Measurements from ENCODE around the gene TCP11. TPM values are rescaled to one million over a fixed set of nuclear protein-coding genes. Genes with fewer than 3 reads are reported as not detected.

TCP11 gene
- total RNA-seq, 1 experiment from 2014 or later: not detected

DNA sequence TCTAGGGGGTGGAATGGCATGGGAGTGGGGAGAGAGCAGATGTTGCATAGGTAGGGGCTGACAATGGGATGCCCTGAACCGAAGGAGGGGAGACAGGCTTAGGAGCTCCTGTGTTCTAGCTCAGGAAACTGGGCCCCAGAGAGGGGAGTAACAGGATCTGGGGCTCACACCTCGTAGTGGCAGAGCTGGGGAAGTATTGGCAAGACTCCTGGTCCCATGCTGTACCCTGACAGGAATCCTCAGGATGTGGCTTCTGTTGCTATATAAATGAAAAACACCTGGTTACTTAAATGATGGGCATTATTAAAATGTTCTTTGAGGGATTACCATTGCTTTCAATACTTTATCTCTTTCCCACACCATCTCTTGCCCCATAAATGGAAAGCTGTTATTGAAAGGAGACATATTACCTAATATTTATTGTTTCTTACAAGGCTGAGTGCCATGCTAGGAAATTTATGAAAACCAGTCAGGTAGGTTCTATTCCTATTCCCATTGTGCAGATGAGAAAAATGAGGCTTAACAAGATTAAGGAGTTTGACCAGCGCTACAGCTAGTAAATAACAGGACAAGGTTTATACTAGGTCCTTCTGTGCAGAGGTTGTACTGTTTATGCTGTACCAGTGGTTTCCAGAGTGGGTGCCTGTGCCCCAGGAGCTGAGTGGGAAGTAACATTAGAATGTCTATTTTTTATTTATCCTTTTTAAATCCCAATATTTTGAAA is 35.3 kb upstream of the TCP11 start:
- H3K27me3 Mint-ChIP-seq (ENCODE audit: unreplicated experiment): no peaks in the 10 kb centered on the region
- DNase-seq: no peak
- H3K4me3 Mint-ChIP-seq (ENCODE audit: low read depth, unreplicated experiment): no peak overlapping the region
- CTCF ChIA-PET: interaction anchor here (0.6 to 0.8 kb wide), 2 partner anchors 9 to 166 kb away, joined by 4 to 5 read pairs; no protein-coding TSS in a partner anchor
- H3K27ac Mint-ChIP-seq (ENCODE audit: unreplicated experiment): no peak overlapping the region
- BruUV-seq (replicated peaks): no TSS peak
- TF ChIP-seq, protein P1, sequence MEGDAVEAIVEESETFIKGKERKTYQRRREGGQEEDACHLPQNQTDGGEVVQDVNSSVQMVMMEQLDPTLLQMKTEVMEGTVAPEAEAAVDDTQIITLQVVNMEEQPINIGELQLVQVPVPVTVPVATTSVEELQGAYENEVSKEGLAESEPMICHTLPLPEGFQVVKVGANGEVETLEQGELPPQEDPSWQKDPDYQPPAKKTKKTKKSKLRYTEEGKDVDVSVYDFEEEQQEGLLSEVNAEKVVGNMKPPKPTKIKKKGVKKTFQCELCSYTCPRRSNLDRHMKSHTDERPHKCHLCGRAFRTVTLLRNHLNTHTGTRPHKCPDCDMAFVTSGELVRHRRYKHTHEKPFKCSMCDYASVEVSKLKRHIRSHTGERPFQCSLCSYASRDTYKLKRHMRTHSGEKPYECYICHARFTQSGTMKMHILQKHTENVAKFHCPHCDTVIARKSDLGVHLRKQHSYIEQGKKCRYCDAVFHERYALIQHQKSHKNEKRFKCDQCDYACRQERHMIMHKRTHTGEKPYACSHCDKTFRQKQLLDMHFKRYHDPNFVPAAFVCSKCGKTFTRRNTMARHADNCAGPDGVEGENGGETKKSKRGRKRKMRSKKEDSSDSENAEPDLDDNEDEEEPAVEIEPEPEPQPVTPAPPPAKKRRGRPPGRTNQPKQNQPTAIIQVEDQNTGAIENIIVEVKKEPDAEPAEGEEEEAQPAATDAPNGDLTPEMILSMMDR (IDR thresholded peaks at IDR 0.05; ENCODE audit: unreplicated experiment): no peak
- H3K36me3 Mint-ChIP-seq (ENCODE audit: insufficient read depth, unreplicated experiment): no peaks in the 10 kb centered on the region
- H3K4me1 Mint-ChIP-seq (ENCODE audit: low read depth, unreplicated experiment): peaks cover 30% of the 10 kb centered on the region
- no peaks in the 10 kb centered on the region for H3K9me3 Mint-ChIP-seq (ENCODE audit: low read depth, unreplicated experiment)
- intact Hi-C loops (cut with micrococcal nuclease; ENCODE audit: unreplicated experiment): no loop called here

DNA sequence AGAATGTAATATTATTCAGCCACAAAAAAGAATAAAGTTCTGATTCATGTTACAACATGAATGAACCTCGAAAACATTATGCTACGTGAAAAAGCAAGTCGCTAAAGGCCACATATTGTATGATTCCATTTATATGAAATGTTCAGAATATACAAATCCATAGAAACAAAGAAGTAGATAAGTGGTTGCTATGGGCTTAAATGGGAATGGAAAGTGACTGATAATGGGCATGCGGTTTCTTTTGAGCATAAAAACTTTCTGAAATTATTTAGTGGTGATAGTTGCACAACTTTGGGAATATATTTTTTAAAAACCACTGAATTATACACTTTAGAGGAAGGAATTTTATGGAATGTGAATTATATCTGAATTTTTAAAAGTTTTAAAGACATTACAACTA is 33.4 kb upstream of the TCP11 start:
- H3K4me3 Mint-ChIP-seq (ENCODE audit: low read depth, unreplicated experiment): no peak overlapping the region
- no TSS peak for BruUV-seq (replicated peaks)
- peaks cover 15% of the 10 kb centered on the region for H3K27me3 Mint-ChIP-seq (ENCODE audit: unreplicated experiment)
- DNase-seq: no peak
- no peaks in the 10 kb centered on the region for H3K36me3 Mint-ChIP-seq (ENCODE audit: insufficient read depth, unreplicated experiment)
- peaks cover 2% of the 10 kb centered on the region for H3K9me3 Mint-ChIP-seq (ENCODE audit: low read depth, unreplicated experiment)
- CTCF ChIA-PET: interaction anchor here (1.5 kb wide), 1 partner anchor 31 kb away, joined by 4 read pairs; no protein-coding TSS in a partner anchor
- no peak overlapping the region for H3K27ac Mint-ChIP-seq (ENCODE audit: unreplicated experiment)
- TF ChIP-seq, protein P1 (IDR thresholded peaks at IDR 0.05; ENCODE audit: unreplicated experiment): no peak
- intact Hi-C loops (cut with micrococcal nuclease; ENCODE audit: unreplicated experiment): no loop called here
- peaks cover 11% of the 10 kb centered on the region for H3K4me1 Mint-ChIP-seq (ENCODE audit: low read depth, unreplicated experiment)

GRCh38 chr6:35174088-35174434 is 32.9 kb upstream of the TCP11 start:
- Mint-ChIP-seq H3K9me3 (ENCODE audit: low read depth, unreplicated experiment) (peaks cover 5% of the 10 kb centered on the region), H3K36me3 (ENCODE audit: insufficient read depth, unreplicated experiment) (no peaks in the 10 kb centered on the region), H3K4me1 (ENCODE audit: low read depth, unreplicated experiment) (peaks cover 11% of the 10 kb centered on the region), H3K27ac (ENCODE audit: unreplicated experiment) (no peak overlapping the region), H3K4me3 (ENCODE audit: low read depth, unreplicated experiment) (no peak overlapping the region), H3K27me3 (ENCODE audit: unreplicated experiment) (peaks cover 15% of the 10 kb centered on the region)
- no TSS peak for BruUV-seq (replicated peaks)
- intact Hi-C loops (cut with micrococcal nuclease; ENCODE audit: unreplicated experiment): no loop called here
- CTCF ChIA-PET: interaction anchor here (1.5 kb wide), 1 partner anchor 31 kb away, joined by 4 read pairs; no protein-coding TSS in a partner anchor
- TF ChIP-seq, protein P1 (IDR thresholded peaks at IDR 0.05; ENCODE audit: unreplicated experiment): no peak
- DNase-seq: no peak

- no peak for DNase-seq
- H3K27ac Mint-ChIP-seq (ENCODE audit: unreplicated experiment): no peak overlapping the region
Observed at GRCh38 chr6:35173427-35174087, 32.4 kb upstream of the TCP11 start.

More at GRCh38 chr6:35173427-35174087, 32.4 kb upstream of the TCP11 start:
- intact Hi-C loops (cut with micrococcal nuclease; ENCODE audit: unreplicated experiment): no loop called here
- CTCF ChIA-PET: interaction anchor here (1.5 kb wide), 1 partner anchor 32 kb away, joined by 4 read pairs; no protein-coding TSS in a partner anchor
- H3K4me1 Mint-ChIP-seq (ENCODE audit: low read depth, unreplicated experiment): peaks cover 11% of the 10 kb centered on the region
- H3K27me3 Mint-ChIP-seq (ENCODE audit: unreplicated experiment): peaks cover 15% of the 10 kb centered on the region
- peaks cover 5% of the 10 kb centered on the region for H3K9me3 Mint-ChIP-seq (ENCODE audit: low read depth, unreplicated experiment)
- TF ChIP-seq, protein P1 (IDR thresholded peaks at IDR 0.05; ENCODE audit: unreplicated experiment): no peak
- BruUV-seq (replicated peaks): no TSS peak
- no peaks in the 10 kb centered on the region for H3K36me3 Mint-ChIP-seq (ENCODE audit: insufficient read depth, unreplicated experiment)
- no peak overlapping the region for H3K4me3 Mint-ChIP-seq (ENCODE audit: low read depth, unreplicated experiment)

Data from Calu3 (cell line).